ENCODE measurements around the gene RMC1. TPM values are rescaled to one million over a fixed set of nuclear protein-coding genes. Genes with fewer than 3 reads are reported as not detected.

The RMC1 gene
- total and polyA plus RNA-seq, 2 of the 13 experiments (the other 11 are each of a cell fraction or from before 2014, with no cell fraction given), result 9.4 to 19.5 TPM

DNA sequence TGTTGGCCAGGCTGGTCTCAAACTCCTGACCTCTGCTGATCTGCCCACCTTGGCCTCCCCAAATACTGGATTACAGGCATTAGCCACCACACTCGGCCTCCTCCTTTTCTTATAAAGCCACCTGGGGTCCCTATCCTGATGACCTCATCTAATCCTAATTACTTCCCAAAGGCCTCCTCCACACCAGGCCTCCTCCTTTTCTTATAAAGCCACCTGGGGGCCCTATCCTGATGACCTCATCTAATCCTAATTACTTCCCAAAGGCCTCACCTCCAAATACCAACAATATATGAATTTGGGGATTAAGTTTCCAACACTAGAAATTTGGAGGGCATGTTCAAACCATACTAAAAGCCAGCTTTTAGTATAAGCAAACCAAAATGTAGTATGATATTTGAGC lies 9.7 kb upstream of the RMC1 start:
- WGBS (ENCODE audit: low lambda C conversion rate), result 6% methylated on average over 1 of the region's 1 CpG
- H3K4me2 ChIP-seq (ENCODE audit: low read depth, low read length), result no peak overlapping the region
- BruUV-seq (replicated peaks), result no TSS peak
- intact Hi-C loops (cut with micrococcal nuclease; ENCODE audit: unreplicated experiment), result no loop called here
- no peaks in the 10 kb centered on the region for H3K9me3 ChIP-seq (ENCODE audit: low read length)
- no peak overlapping the region for H3K27ac ChIP-seq (ENCODE audit: extremely low read length, insufficient read depth, low read length)
- H4K20me1 ChIP-seq (ENCODE audit: insufficient read depth, low read length), result no peaks in the 10 kb centered on the region
- in situ Hi-C loops (cut with HindIII; ENCODE audit: extremely low pct_ligation_motif_present, low pct_unique_long_range_greater_than_20kb), result no loop called here
- H3K4me1 ChIP-seq (ENCODE audit: insufficient read depth, low read length), result peaks cover 3% of the 10 kb centered on the region
- no peaks in the 10 kb centered on the region for H3K79me2 ChIP-seq (ENCODE audit: insufficient read depth, low read length)
- no peak overlapping the region for H3K9ac ChIP-seq (ENCODE audit: insufficient read depth, low read depth, low read length)
- DNase-seq (ENCODE audit: low spot score) (no peak), FAIRE-seq (no peak), ATAC-seq (no peak)
- CTCF ChIA-PET (ENCODE audit: low intra/inter-chr PET ratio, low total read pairs), result no interaction called here
- no peaks in the 10 kb centered on the region for H3K27me3 ChIP-seq (ENCODE audit: control insufficient read depth in 1 of 2, insufficient read depth in 2 of 2, low read length in 2 of 2)
- TF ChIP-seq ATF7 (IDR thresholded peaks at IDR 0.05) (peak; percentile 71), ATF7 (CRISPR knock-in tag; IDR thresholded peaks at IDR 0.05) (no peak)
- TF ChIP-seq, protein P1, sequence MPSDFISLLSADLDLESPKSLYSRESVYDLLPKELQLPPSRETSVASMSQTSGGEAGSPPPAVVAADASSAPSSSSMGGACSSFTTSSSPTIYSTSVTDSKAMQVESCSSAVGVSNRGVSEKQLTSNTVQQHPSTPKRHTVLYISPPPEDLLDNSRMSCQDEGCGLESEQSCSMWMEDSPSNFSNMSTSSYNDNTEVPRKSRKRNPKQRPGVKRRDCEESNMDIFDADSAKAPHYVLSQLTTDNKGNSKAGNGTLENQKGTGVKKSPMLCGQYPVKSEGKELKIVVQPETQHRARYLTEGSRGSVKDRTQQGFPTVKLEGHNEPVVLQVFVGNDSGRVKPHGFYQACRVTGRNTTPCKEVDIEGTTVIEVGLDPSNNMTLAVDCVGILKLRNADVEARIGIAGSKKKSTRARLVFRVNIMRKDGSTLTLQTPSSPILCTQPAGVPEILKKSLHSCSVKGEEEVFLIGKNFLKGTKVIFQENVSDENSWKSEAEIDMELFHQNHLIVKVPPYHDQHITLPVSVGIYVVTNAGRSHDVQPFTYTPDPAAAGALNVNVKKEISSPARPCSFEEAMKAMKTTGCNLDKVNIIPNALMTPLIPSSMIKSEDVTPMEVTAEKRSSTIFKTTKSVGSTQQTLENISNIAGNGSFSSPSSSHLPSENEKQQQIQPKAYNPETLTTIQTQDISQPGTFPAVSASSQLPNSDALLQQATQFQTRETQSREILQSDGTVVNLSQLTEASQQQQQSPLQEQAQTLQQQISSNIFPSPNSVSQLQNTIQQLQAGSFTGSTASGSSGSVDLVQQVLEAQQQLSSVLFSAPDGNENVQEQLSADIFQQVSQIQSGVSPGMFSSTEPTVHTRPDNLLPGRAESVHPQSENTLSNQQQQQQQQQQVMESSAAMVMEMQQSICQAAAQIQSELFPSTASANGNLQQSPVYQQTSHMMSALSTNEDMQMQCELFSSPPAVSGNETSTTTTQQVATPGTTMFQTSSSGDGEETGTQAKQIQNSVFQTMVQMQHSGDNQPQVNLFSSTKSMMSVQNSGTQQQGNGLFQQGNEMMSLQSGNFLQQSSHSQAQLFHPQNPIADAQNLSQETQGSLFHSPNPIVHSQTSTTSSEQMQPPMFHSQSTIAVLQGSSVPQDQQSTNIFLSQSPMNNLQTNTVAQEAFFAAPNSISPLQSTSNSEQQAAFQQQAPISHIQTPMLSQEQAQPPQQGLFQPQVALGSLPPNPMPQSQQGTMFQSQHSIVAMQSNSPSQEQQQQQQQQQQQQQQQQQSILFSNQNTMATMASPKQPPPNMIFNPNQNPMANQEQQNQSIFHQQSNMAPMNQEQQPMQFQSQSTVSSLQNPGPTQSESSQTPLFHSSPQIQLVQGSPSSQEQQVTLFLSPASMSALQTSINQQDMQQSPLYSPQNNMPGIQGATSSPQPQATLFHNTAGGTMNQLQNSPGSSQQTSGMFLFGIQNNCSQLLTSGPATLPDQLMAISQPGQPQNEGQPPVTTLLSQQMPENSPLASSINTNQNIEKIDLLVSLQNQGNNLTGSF (CRISPR knock-in tag; IDR thresholded peaks at IDR 0.05), result no peak
- POLR2A ChIA-PET, result no interaction called here
- H3K4me3 ChIP-seq (replicated peaks in 1 of 3; ENCODE audit: insufficient read depth in 1 of 3, low read depth in 2 of 3, low read length in 3 of 3), result no peak overlapping the region
- H2AFZ ChIP-seq (ENCODE audit: low read length), result no peak overlapping the region
- H3K36me3 ChIP-seq (replicated peaks in 1 of 2; ENCODE audit: control insufficient read depth in 1 of 2, insufficient read depth in 2 of 2, low read length in 2 of 2), result no peaks in the 10 kb centered on the region

DNA sequence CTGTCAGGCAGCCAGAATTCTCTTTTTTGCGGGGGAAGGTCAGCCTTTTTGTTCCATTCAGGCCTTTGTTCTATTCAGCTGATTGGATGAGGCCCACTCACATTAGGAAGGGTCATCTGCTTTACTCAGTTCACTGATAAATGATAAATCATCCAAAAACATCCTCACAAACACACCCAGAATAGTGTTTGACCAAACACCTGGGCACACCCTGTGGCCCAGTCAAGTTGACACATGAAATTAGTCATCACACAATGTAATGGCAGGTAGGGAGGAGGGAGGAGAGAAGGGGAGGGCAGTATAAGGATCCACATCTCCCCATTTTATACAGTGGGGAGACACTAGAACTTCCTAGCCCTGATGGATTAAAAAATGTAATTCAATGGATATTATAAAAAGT lies 8.3 kb upstream of the RMC1 start:
- Histone ChIP-seq H3K4me1 (ENCODE audit: insufficient read depth, low read length) (peaks cover 11% of the 10 kb centered on the region), H4K20me1 (ENCODE audit: insufficient read depth, low read length) (no peaks in the 10 kb centered on the region), H3K27me3 (ENCODE audit: control insufficient read depth in 1 of 2, insufficient read depth in 2 of 2, low read length in 2 of 2) (no peaks in the 10 kb centered on the region), H3K79me2 (ENCODE audit: insufficient read depth, low read length) (no peaks in the 10 kb centered on the region), H3K36me3 (replicated peaks in 1 of 2; ENCODE audit: control insufficient read depth in 1 of 2, insufficient read depth in 2 of 2, low read length in 2 of 2) (no peaks in the 10 kb centered on the region), H3K4me2 (ENCODE audit: low read depth, low read length) (no peak overlapping the region), H3K27ac (ENCODE audit: extremely low read length, insufficient read depth, low read length) (no peak overlapping the region), H3K9me3 (ENCODE audit: low read length) (no peaks in the 10 kb centered on the region), H3K9ac (ENCODE audit: insufficient read depth, low read depth, low read length) (no peak overlapping the region), H2AFZ (ENCODE audit: low read length) (no peak overlapping the region), H3K4me3 (replicated peaks in 1 of 3; ENCODE audit: insufficient read depth in 1 of 3, low read depth in 2 of 3, low read length in 3 of 3) (no peak overlapping the region)
- POLR2A ChIA-PET, result no interaction called here
- WGBS (ENCODE audit: low lambda C conversion rate), result 73% methylated on average over 1 of the region's 1 CpG
- in situ Hi-C loops (cut with HindIII; ENCODE audit: extremely low pct_ligation_motif_present, low pct_unique_long_range_greater_than_20kb), result no loop called here
- no peak for DNase-seq (ENCODE audit: low spot score)
- no TSS peak for BruUV-seq (replicated peaks)
- intact Hi-C loops (cut with micrococcal nuclease; ENCODE audit: unreplicated experiment), result loop anchor here (5.0 kb wide), 1 partner anchor 317 kb away; no protein-coding TSS in a partner anchor
- no peak for ATAC-seq
- CTCF ChIA-PET (ENCODE audit: low intra/inter-chr PET ratio, low total read pairs), result no interaction called here
- FAIRE-seq, result no peak
- TF ChIP-seq ZNF292 (CRISPR knock-in tag; IDR thresholded peaks at IDR 0.05; ENCODE audit: borderline replicate concordance, low read depth) (no peak), NPAS2 (CRISPR knock-in tag; IDR thresholded peaks at IDR 0.05; ENCODE audit: borderline replicate concordance) (no peak), ZNF224 (CRISPR knock-in tag; IDR thresholded peaks at IDR 0.05) (no peak), GTF2F1 (IDR thresholded peaks at IDR 0.05; ENCODE audit: low read length) (no peak)
- TF ChIP-seq, protein P2, sequence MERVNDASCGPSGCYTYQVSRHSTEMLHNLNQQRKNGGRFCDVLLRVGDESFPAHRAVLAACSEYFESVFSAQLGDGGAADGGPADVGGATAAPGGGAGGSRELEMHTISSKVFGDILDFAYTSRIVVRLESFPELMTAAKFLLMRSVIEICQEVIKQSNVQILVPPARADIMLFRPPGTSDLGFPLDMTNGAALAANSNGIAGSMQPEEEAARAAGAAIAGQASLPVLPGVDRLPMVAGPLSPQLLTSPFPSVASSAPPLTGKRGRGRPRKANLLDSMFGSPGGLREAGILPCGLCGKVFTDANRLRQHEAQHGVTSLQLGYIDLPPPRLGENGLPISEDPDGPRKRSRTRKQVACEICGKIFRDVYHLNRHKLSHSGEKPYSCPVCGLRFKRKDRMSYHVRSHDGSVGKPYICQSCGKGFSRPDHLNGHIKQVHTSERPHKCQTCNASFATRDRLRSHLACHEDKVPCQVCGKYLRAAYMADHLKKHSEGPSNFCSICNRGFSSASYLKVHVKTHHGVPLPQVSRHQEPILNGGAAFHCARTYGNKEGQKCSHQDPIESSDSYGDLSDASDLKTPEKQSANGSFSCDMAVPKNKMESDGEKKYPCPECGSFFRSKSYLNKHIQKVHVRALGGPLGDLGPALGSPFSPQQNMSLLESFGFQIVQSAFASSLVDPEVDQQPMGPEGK (CRISPR knock-in tag; IDR thresholded peaks at IDR 0.05), result no peak

Measured in HepG2 (cell line).